Left cardiac atrium (tissue), 4 donors: Measurements from ENCODE around the gene DPM3. TPM values are rescaled to one million over a fixed set of nuclear protein-coding genes. Genes with fewer than 3 reads are reported as not detected.
"Not testable (repeated sequence)": the region's sequence is repeated elsewhere in the genome, so short reads cannot be mapped to it uniquely, and the experiment has no call there.

Experiments used
- ATAC-seq, 2 donors: fragments of 200-7000 bp; cut with Tn5 transposase; one replicate each; pipeline ENCODE4 v1.9.1; 2020; ENCODE audit warnings: mild to moderate bottlenecking in 2 of 2, moderate library complexity in 2 of 2
- DNase-seq: peaks from one replicate; pipeline ENCODE4 v3.0.0-alpha.2; 2020
- intact Hi-C, 2 donors: fragments of 100-400 bp; cut with DNase I; formaldehyde crosslinking; loops; one replicate each; pipeline versions ENCODE4 v1.14.1 to v1.15.1; 2022 to 2023
- total RNA-seq, 2 donors: library from RNA; stranded (reverse); fragmentation: NEBNext Ultra II Directional; extraction: Animal tissue kit (Norgen Biotek cat#: 25700); gene quantifications; one replicate each; pipeline ENCODE4 v1.2.1, GENCODE V29; 2021
- donor health status: DM: no; HTN: yes; CAD: no.
- donor health status: DM: no; HTN: yes; CAD: no; lungs with severe emphysema.
- donor health status: DM: yes; HTN: yes; CAD: no.
- donor health status: Dilated cardiomyopathy.

The DPM3 gene
- total RNA-seq, 2 donors from 2014 or later: 65.8 to 78.6 TPM

GRCh38 chr1:155128755-155129473 is 11.4 kb downstream of the DPM3 start:
- intact Hi-C loops: loop anchor here in 1 of 2 donors (5.0 kb wide), 1 partner anchor 37 kb away; no protein-coding TSS in a partner anchor
- ATAC-seq (peak; percentile 2 to 13), DNase-seq (peak; percentile 48)

GRCh38 chr1:155127967-155128754 is 12.2 kb downstream of the DPM3 start:
- ATAC-seq: peak in 1 of 2 donors; percentile 10
- intact Hi-C loops: loop anchor here in 1 of 2 donors (5.0 kb wide), 1 partner anchor 36 kb away; no protein-coding TSS in a partner anchor
- no peak for DNase-seq

GRCh38 chr1:155127105-155127966 is 13.0 kb downstream of the DPM3 start, which contains the start of gene EFNA1:
EFNA1 (plus strand) TSS chr1:155127876; CDS start chr1:155127978, 102 bp downstream.
- intact Hi-C loops: loop anchor here in 1 of 2 donors (5.0 kb wide), 1 partner anchor 35 kb away; no protein-coding TSS in a partner anchor
- ATAC-seq: peak; percentile 74 to 75

GRCh38 chr1:155126556-155127104 is 13.7 kb downstream of the DPM3 start:
- DNase-seq (peak; percentile 46), ATAC-seq (peak; percentile 2 to 7)
- intact Hi-C loops: loop anchor here in 1 of 2 donors (5.0 kb wide), 1 partner anchor 34 kb away; no protein-coding TSS in a partner anchor

More at GRCh38 chr1:155127105-155127966, 13.0 kb downstream of the DPM3 start, which contains the start of gene EFNA1:
- DNase-seq: peak; percentile 82

- DNase-seq (peak; percentile 79), ATAC-seq (peak; percentile 38 to 45)
- intact Hi-C loops: loop anchor here in 1 of 2 donors (5.0 kb wide), 1 partner anchor 34 kb away; no protein-coding TSS in a partner anchor
Observed at GRCh38 chr1:155125946-155126555, 14.3 kb downstream of the DPM3 start.

GRCh38 chr1:155125511-155125945 is 14.8 kb downstream of the DPM3 start:
- intact Hi-C loops: loop anchor here in 1 of 2 donors (5.0 kb wide), 1 partner anchor 33 kb away; no protein-coding TSS in a partner anchor
- ATAC-seq (no peak), DNase-seq (no peak)

GRCh38 chr1:155124503-155125463 is 15.5 kb downstream of the DPM3 start:
- ATAC-seq: no peak
- DNase-seq: no peak
- intact Hi-C loops: loop anchor here in 1 of 2 donors (5.0 kb wide), 1 partner anchor 32 kb away; no protein-coding TSS in a partner anchor

GRCh38 chr1:155123801-155124200 is 16.5 kb downstream of the DPM3 start:
- no peak for ATAC-seq
- DNase-seq: no peak
- intact Hi-C loops: no loop called here

GRCh38 chr1:155122308-155122707 is 18.0 kb downstream of the DPM3 start:
- no peak for ATAC-seq
- DNase-seq: no peak
- intact Hi-C loops: no loop called here

- ATAC-seq (no peak), DNase-seq (no peak)
- intact Hi-C loops: no loop called here
Observed at GRCh38 chr1:155121249-155121648, 19.1 kb downstream of the DPM3 start.

GRCh38 chr1:155120253-155120652 is 20.1 kb downstream of the DPM3 start:
- ATAC-seq (no peak), DNase-seq (no peak)
- intact Hi-C loops: no loop called here

- ATAC-seq, DNase-seq, intact Hi-C loops: not testable (repeated sequence)
Observed at GRCh38 chr1:155118090-155118489, 22.2 kb downstream of the DPM3 start.

- intact Hi-C loops: no loop called here
- ATAC-seq (no peak), DNase-seq (no peak)
Observed at GRCh38 chr1:155117610-155118009, 22.7 kb downstream of the DPM3 start.

GRCh38 chr1:155116113-155116764 is 24.1 kb downstream of the DPM3 start:
- ATAC-seq: no peak
- DNase-seq: no peak
- intact Hi-C loops: no loop called here

GRCh38 chr1:155113450-155113980 is 26.8 kb downstream of the DPM3 start:
- intact Hi-C loops: no loop called here
- DNase-seq (no peak), ATAC-seq (no peak)

GRCh38 chr1:155110826-155111225 is 29.5 kb downstream of the DPM3 start:
- DNase-seq (no peak), ATAC-seq (no peak)
- intact Hi-C loops: no loop called here
